ENCODE measurements around the gene DIS3. TPM values are rescaled to one million over a fixed set of nuclear protein-coding genes. Genes with fewer than 3 reads are reported as not detected.
A peak's percentile ranks its signal among the peaks of the same experiment; 100 is the strongest.
"Not testable (repeated sequence)": the region's sequence is repeated elsewhere in the genome, so short reads cannot be mapped to it uniquely, and the experiment has no call there.

The DIS3 gene
- total and polyA plus RNA-seq, 8 donors = 5.2 to 37.1 (median 12.5) TPM

- intact Hi-C loops (cut with DNase I; ENCODE audit: low total_unique reads) = no loop called here
- H3K27me3 ChIP-seq = no peaks in the 10 kb centered on the region
- no peak overlapping the region for H3K4me3 ChIP-seq
- TF ChIP-seq CTCF (IDR thresholded peaks at IDR 0.05) (no peak), POLR2A (IDR thresholded peaks at IDR 0.05) (no peak), EP300 (IDR thresholded peaks at IDR 0.05) (no peak), POLR2AphosphoS5 (IDR thresholded peaks at IDR 0.05) (no peak)
- no peaks in the 10 kb centered on the region for H3K9me3 ChIP-seq
- peaks cover 0 to 4% (median 0%) of the 10 kb centered on the region in 4 donors for H3K4me1 ChIP-seq
- DNase-seq = no peak
- H3K36me3 ChIP-seq = peaks cover 0 to 29% (median 25%) of the 10 kb centered on the region in 4 donors
- H3K27ac ChIP-seq = no peak overlapping the region
- WGBS, 5 donors = 25 to 50% (median 32%) methylated on average over 1 of the region's 1 CpG
Measured at GRCh38 chr13:72820898-72821279, 39.2 kb upstream of the DIS3 start.

- 71 to 89% (median 87%) methylated on average over 8 of the region's 8 CpGs for WGBS, 5 donors
- Histone ChIP-seq H3K36me3 (peaks cover 0 to 29% (median 24%) of the 10 kb centered on the region in 4 donors), H3K4me3 (no peak overlapping the region), H3K27me3 (no peaks in the 10 kb centered on the region), H3K4me1 (peaks cover 0 to 4% (median 0%) of the 10 kb centered on the region in 4 donors), H3K9me3 (no peaks in the 10 kb centered on the region), H3K27ac (no peak overlapping the region)
- intact Hi-C loops (cut with DNase I; ENCODE audit: low total_unique reads) = no loop called here
- peak in 1 of 2 donors; percentile 9 for DNase-seq
- TF ChIP-seq POLR2A (IDR thresholded peaks at IDR 0.05) (no peak), POLR2AphosphoS5 (IDR thresholded peaks at IDR 0.05) (no peak), CTCF (IDR thresholded peaks at IDR 0.05) (no peak), EP300 (IDR thresholded peaks at IDR 0.05) (no peak)
Measured at GRCh38 chr13:72820156-72820897, 38.6 kb upstream of the DIS3 start.

GRCh38 chr13:72808917-72809500 lies 27.3 kb upstream of the DIS3 start:
- Histone ChIP-seq H3K36me3 (peaks cover 0 to 44% (median 36%) of the 10 kb centered on the region in 4 donors), H3K27ac (no peak overlapping the region), H3K4me3 (no peak overlapping the region), H3K9me3 (no peaks in the 10 kb centered on the region), H3K4me1 (no peaks in the 10 kb centered on the region), H3K27me3 (no peaks in the 10 kb centered on the region)
- 3 to 14% (median 9%) methylated on average over 1 of the region's 1 CpG for WGBS, 5 donors
- TF ChIP-seq CTCF (IDR thresholded peaks at IDR 0.05) (peak in 5 of 7 experiments; percentile 0 to 68 (median 28)), POLR2AphosphoS5 (IDR thresholded peaks at IDR 0.05) (no peak), POLR2A (IDR thresholded peaks at IDR 0.05) (no peak), EP300 (IDR thresholded peaks at IDR 0.05) (no peak)
- intact Hi-C loops (cut with DNase I; ENCODE audit: low total_unique reads) = no loop called here
- peak in 1 of 2 donors; percentile 23 for DNase-seq

GRCh38 chr13:72806514-72806913 lies 24.8 kb upstream of the DIS3 start:
- H3K27ac ChIP-seq; DNase-seq; H3K9me3 ChIP-seq; intact Hi-C loops (cut with DNase I; ENCODE audit: low total_unique reads); H3K4me1 ChIP-seq; H3K4me3 ChIP-seq; H3K27me3 ChIP-seq: not testable (repeated sequence)
- peaks cover 0 to 36% (median 26%) of the 10 kb centered on the region in 4 donors for H3K36me3 ChIP-seq
- 92 to 96% (median 95%) methylated on average over 1 of the region's 1 CpG for WGBS, 5 donors

Data from stomach (tissue), 9 donors.